Vein endothelial cell (primary cell): ENCODE data around the gene EOMES. TPM values are rescaled to one million over a fixed set of nuclear protein-coding genes. Genes with fewer than 3 reads are reported as not detected.

Experiments
- total RNA-seq: library from RNA; depleted of rRNA; stranded (reverse); fragments of >200 nt; gene quantifications from 2 replicates; pipeline ENCODE4 v1.2.3, GENCODE V29; 2012

The EOMES gene
- 0.10 TPM in 1 of 2 replicates, not detected in the other for total RNA-seq

DNA sequence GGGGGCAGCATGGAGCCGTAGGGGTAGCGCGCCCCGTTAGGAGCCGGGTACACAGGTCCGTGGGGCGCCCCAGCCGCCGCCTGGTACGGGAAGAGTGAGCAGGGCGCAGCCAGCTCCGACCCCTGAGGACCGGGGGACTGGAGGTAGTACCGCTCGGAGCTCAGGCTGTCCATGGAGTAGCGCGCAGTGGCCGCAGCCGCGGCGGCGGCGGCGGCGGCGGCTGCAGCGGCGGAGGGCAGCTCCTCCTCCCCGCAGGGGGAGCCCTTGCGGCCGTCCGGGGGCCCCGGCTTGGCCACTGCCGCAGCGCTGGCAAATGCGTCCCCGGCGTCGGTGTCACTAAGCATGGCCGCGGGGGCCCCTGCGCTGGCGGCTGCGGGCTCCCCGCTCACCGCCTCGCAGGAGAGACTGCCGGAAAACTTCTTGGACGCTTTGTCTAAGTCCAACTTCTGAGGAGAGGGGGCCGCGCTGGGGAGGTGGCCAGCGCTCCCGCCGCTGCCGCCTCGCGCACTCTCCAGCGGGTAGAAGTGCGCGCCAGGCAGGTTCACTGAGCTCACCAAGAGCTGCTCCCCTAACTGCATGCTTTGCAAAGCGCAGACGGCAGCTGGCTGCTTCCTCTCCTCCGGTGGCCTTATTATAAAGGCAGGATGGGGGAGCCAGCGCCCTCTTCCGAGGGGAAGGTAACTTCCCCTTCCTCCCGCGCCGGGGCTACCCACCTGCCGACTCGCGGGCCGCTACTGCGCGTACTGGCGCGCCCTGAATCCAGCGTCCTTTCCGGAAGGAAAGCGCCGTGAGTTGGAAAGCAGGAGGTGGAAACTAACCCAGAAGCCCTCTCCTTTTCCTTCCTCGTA lies at the start of gene EOMES:
EOMES (minus strand) TSS at position 607 of the 848 bp plus-strand sequence; CDS start at position 578, 29 bp downstream.

Other genes with a start within 250 kb of the EOMES start
- 72.5 and 140 TPM in 2 replicates for gene SLC4A7, start 237.9 kb downstream of the EOMES start, total RNA-seq